GM19351 (cell line): Measurements from ENCODE around the gene ABCA6.

Experiments used
- ATAC-seq: cut with Tn5 transposase; IDR thresholded peaks from one replicate; pipeline ENCODE4 v1.9.1; 2021; ENCODE audit warnings: mild to moderate bottlenecking, moderate library complexity; ENCODE audit not compliant: unreplicated experiment

ABCA6 gene

GRCh38 chr17:69143683-69144231, 2.1 kb upstream of the ABCA6 start:
- ATAC-seq = no peak

- ATAC-seq = no peak
Measured at GRCh38 chr17:69143151-69143550, 1.5 kb upstream of the ABCA6 start.

- ATAC-seq = no peak
Measured at GRCh38 chr17:69142175-69142802, 594 bp upstream of the ABCA6 start.

- no peak for ATAC-seq
Measured at GRCh38 chr17:69134112-69134511, 7.6 kb downstream of the ABCA6 start.

GRCh38 chr17:69130627-69131296, 10.9 kb downstream of the ABCA6 start:
- no peak for ATAC-seq

- ATAC-seq = no peak
Measured at GRCh38 chr17:69123626-69124025, 18.1 kb downstream of the ABCA6 start.

- ATAC-seq = no peak
Measured at GRCh38 chr17:69122065-69122464, 19.6 kb downstream of the ABCA6 start.

- ATAC-seq = peak; percentile 51
Measured at GRCh38 chr17:69117855-69118784, 23.6 kb downstream of the ABCA6 start.

- ATAC-seq = no peak
Measured at GRCh38 chr17:69111794-69112193, 29.9 kb downstream of the ABCA6 start.

GRCh38 chr17:69105907-69106730, 35.6 kb downstream of the ABCA6 start:
- no peak for ATAC-seq

- no peak for ATAC-seq
Measured at GRCh38 chr17:69103557-69104233, 38.0 kb downstream of the ABCA6 start.

- no peak for ATAC-seq
Measured at GRCh38 chr17:69098625-69099024, 43.1 kb downstream of the ABCA6 start.

GRCh38 chr17:69096541-69096940, 45.2 kb downstream of the ABCA6 start:
- no peak for ATAC-seq

GRCh38 chr17:69093995-69094394, 47.7 kb downstream of the ABCA6 start:
- ATAC-seq = no peak

- no peak for ATAC-seq
Measured at GRCh38 chr17:69093279-69093789, 48.4 kb downstream of the ABCA6 start.

- ATAC-seq = no peak
Measured at GRCh38 chr17:69090365-69090764, 51.3 kb downstream of the ABCA6 start.

- no peak for ATAC-seq
Measured at GRCh38 chr17:69088643-69089200, 53.0 kb downstream of the ABCA6 start.

- no peak for ATAC-seq
Measured at GRCh38 chr17:69086641-69087040, 55.1 kb downstream of the ABCA6 start.

- no peak for ATAC-seq
Measured at GRCh38 chr17:69084911-69085310, 56.8 kb downstream of the ABCA6 start.
